ENCODE results near the gene WFDC8. TPM values are rescaled to one million over a fixed set of nuclear protein-coding genes. Genes with fewer than 3 reads are reported as not detected.
A peak's percentile ranks its signal among the peaks of the same experiment; 100 is the strongest.

WFDC8 gene
- total and polyA plus RNA-seq, 2 of the 13 experiments (the other 11 are each of a cell fraction or from before 2014, with no cell fraction given): not detected

GRCh38 chr20:45621593-45621992 lies 42.5 kb upstream of the WFDC8 start (continued):
- no peak for TF ChIP-seq EP300 (IDR thresholded peaks at IDR 0.05; ENCODE audit: low read depth in 2 of 2, low read length in 2 of 2)
- TF ChIP-seq EP300 (CRISPR knock-in tag; IDR thresholded peaks at IDR 0.05; ENCODE audit: borderline replicate concordance): 0 out of 2 replicates have a peak, but pooled peaks have one; percentile 39
- TF ChIP-seq MED8 (CRISPR knock-in tag; IDR thresholded peaks at IDR 0.05; ENCODE audit: insufficient replicate concordance): no peak
- peak; percentile 21; the same call in 1 of the 2 replicates for TF ChIP-seq KAT2B (IDR thresholded peaks at IDR 0.05; ENCODE audit: borderline replicate concordance, low read depth, low read length)
- no peak for TF ChIP-seq TCF7L2 (IDR thresholded peaks at IDR 0.05; ENCODE audit: low read depth, low read length)
- peak; percentile 34; the same call in 1 of the 2 replicates for TF ChIP-seq KAT8 (CRISPR knock-in tag; IDR thresholded peaks at IDR 0.05)
- 0 out of 2 replicates have a peak, but pooled peaks have one; percentile 44 for TF ChIP-seq ARNTL (CRISPR knock-in tag; IDR thresholded peaks at IDR 0.05)
- 0 out of 2 replicates have a peak, but pooled peaks have one; percentile 29 for TF ChIP-seq HDAC2 (CRISPR knock-in tag; IDR thresholded peaks at IDR 0.05)
- TF ChIP-seq ZNF124 (CRISPR knock-in tag; IDR thresholded peaks at IDR 0.05): no peak
- TF ChIP-seq ZNF792 (CRISPR knock-in tag; IDR thresholded peaks at IDR 0.05): no peak
- TF ChIP-seq POLR2A (IDR thresholded peaks at IDR 0.05; ENCODE audit: insufficient read depth in 1 of 2, low read depth in 2 of 2, low read length in 2 of 2): no peak
- TF ChIP-seq FOXA1 (IDR thresholded peaks at IDR 0.05): no peak
- peak; percentile 73 for TF ChIP-seq FOXA1 (CRISPR knock-in tag; IDR thresholded peaks at IDR 0.05)
- TF ChIP-seq TSC22D2 (CRISPR knock-in tag; IDR thresholded peaks at IDR 0.05; ENCODE audit: borderline replicate concordance): no peak
- peak; percentile 83 for TF ChIP-seq SOX5 (CRISPR knock-in tag; IDR thresholded peaks at IDR 0.05; ENCODE audit: borderline replicate concordance)
- TF ChIP-seq, protein P1, sequence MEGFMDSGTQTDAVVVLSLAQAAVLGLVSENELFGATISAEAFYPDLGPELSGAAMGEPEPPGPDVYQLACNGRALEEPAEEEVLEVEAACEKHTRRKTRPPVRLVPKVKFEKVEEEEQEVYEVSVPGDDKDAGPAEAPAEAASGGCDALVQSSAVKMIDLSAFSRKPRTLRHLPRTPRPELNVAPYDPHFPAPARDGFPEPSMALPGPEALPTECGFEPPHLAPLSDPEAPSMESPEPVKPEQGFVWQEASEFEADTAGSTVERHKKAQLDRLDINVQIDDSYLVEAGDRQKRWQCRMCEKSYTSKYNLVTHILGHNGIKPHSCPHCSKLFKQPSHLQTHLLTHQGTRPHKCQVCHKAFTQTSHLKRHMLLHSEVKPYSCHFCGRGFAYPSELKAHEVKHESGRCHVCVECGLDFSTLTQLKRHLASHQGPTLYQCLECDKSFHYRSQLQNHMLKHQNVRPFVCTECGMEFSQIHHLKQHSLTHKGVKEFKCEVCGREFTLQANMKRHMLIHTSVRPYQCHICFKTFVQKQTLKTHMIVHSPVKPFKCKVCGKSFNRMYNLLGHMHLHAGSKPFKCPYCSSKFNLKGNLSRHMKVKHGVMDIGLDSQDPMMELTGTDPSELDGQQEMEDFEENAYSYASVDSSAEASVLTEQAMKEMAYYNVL (CRISPR knock-in tag; IDR thresholded peaks at IDR 0.05; ENCODE audit: borderline replicate concordance): peak; percentile 99
- TF ChIP-seq ETS1 (CRISPR knock-in tag; IDR thresholded peaks at IDR 0.05): no peak
- 0 out of 2 replicates have a peak, but pooled peaks have one; percentile 31 for TF ChIP-seq CREM (IDR thresholded peaks at IDR 0.05)
- TF ChIP-seq CREM (CRISPR knock-in tag; IDR thresholded peaks at IDR 0.05): no peak
- 0 out of 2 replicates have a peak, but pooled peaks have one; percentile 35 for TF ChIP-seq MEIS2 (CRISPR knock-in tag; IDR thresholded peaks at IDR 0.05)
- peak; percentile 36; the same call in 1 of the 2 replicates for TF ChIP-seq SOX13 (IDR thresholded peaks at IDR 0.05)
- TF ChIP-seq SOX13 (CRISPR knock-in tag; conservative IDR thresholded peaks at IDR 0.05 in 1 of 2, IDR thresholded peaks at IDR 0.05 in 1 of 2): peak in 1 of 2 experiments; percentile 59; a peak in 2 of 4 replicates
- no peak for TF ChIP-seq ZNF572 (CRISPR knock-in tag; IDR thresholded peaks at IDR 0.05)
- TF ChIP-seq, protein P2, sequence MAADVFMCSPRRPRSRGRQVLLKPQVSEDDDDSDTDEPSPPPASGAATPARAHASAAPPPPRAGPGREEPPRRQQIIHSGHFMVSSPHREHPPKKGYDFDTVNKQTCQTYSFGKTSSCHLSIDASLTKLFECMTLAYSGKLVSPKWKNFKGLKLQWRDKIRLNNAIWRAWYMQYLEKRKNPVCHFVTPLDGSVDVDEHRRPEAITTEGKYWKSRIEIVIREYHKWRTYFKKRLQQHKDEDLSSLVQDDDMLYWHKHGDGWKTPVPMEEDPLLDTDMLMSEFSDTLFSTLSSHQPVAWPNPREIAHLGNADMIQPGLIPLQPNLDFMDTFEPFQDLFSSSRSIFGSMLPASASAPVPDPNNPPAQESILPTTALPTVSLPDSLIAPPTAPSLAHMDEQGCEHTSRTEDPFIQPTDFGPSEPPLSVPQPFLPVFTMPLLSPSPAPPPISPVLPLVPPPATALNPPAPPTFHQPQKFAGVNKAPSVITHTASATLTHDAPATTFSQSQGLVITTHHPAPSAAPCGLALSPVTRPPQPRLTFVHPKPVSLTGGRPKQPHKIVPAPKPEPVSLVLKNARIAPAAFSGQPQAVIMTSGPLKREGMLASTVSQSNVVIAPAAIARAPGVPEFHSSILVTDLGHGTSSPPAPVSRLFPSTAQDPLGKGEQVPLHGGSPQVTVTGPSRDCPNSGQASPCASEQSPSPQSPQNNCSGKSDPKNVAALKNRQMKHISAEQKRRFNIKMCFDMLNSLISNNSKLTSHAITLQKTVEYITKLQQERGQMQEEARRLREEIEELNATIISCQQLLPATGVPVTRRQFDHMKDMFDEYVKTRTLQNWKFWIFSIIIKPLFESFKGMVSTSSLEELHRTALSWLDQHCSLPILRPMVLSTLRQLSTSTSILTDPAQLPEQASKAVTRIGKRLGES (CRISPR knock-in tag; IDR thresholded peaks at IDR 0.05; ENCODE audit: borderline replicate concordance): no peak
- TF ChIP-seq SMYD3 (CRISPR knock-in tag; IDR thresholded peaks at IDR 0.05): no peak
- 0 out of 2 replicates have a peak, but pooled peaks have one; percentile 40 for TF ChIP-seq RXRB (CRISPR knock-in tag; IDR thresholded peaks at IDR 0.05; ENCODE audit: borderline replicate concordance)
